NCI-H1694 (cell line): ENCODE results near the gene SOX13.

ENCODE experiments used
- DNase-seq: peaks from one replicate; lab custom pipeline; 2025; lab: John Stamatoyannopoulos, UW

Gene SOX13

GRCh38 chr1:204132718-204133117, 59.8 kb downstream of the SOX13 start:
- DNase-seq = no peak

- no peak for DNase-seq
Observed at GRCh38 chr1:204134103-204134502, 61.2 kb downstream of the SOX13 start.

GRCh38 chr1:204136814-204137213, 63.9 kb downstream of the SOX13 start:
- DNase-seq = no peak

GRCh38 chr1:204139088-204139487, 66.2 kb downstream of the SOX13 start:
- no peak for DNase-seq

- no peak for DNase-seq
Observed at GRCh38 chr1:204139952-204140351, 67.0 kb downstream of the SOX13 start.

GRCh38 chr1:204141131-204141530, 68.2 kb downstream of the SOX13 start:
- no peak for DNase-seq

- DNase-seq = no peak
Observed at GRCh38 chr1:204142032-204142974, 69.4 kb downstream of the SOX13 start.

- no peak for DNase-seq
Observed at GRCh38 chr1:204143276-204144041, 70.5 kb downstream of the SOX13 start.

- no peak for DNase-seq
Observed at GRCh38 chr1:204145033-204145504, 72.2 kb downstream of the SOX13 start.

GRCh38 chr1:204146309-204146708, 73.4 kb downstream of the SOX13 start:
- DNase-seq = no peak

GRCh38 chr1:204146965-204147364, 74.0 kb downstream of the SOX13 start:
- no peak for DNase-seq

GRCh38 chr1:204147406-204148383, 74.8 kb downstream of the SOX13 start:
- DNase-seq = no peak

GRCh38 chr1:204149107-204149506, 76.2 kb downstream of the SOX13 start:
- DNase-seq = no peak

- no peak for DNase-seq
Observed at GRCh38 chr1:204149635-204150565, 77.0 kb downstream of the SOX13 start.

- no peak for DNase-seq
Observed at GRCh38 chr1:204150702-204151551, 78.0 kb downstream of the SOX13 start.

- DNase-seq = peak; percentile 23
Observed at GRCh38 chr1:204151552-204152309, 78.8 kb downstream of the SOX13 start, which contains the start of gene ETNK2. Gene ETNK2, minus strand, starts transcription at chr1:204152044. Its CDS starts 192 bp downstream, at chr1:204151852.

- no peak for DNase-seq
Observed at GRCh38 chr1:204152310-204153044, 79.6 kb downstream of the SOX13 start.

- DNase-seq = no peak
Observed at GRCh38 chr1:204153667-204154066, 80.8 kb downstream of the SOX13 start.
